HG03108 (cell line): ENCODE results near the gene CDH13.

Source experiments
- ATAC-seq: cut with Tn5 transposase; IDR thresholded peaks from one replicate; pipeline ENCODE4 v1.9.1; 2021; ENCODE audit warnings: moderate library complexity; ENCODE audit not compliant: unreplicated experiment

The CDH13 gene

DNA sequence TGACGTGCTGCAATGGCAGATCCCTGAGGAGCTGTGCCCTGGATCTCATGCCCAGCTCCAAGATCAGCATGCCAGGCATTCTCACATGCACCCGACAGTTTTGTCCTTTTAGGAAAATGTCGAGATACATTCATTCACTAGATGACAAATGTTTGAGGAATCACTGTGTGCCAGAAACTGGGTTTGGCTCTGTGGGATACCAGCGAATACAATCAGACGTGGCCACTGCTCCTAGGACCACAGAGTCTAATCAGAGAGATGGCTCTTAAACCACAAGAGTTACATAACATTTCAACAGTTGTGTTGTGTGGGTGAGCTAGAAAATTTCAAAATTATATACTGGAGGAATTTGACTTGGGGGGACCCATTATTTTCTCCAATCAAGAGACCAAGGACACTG lies 579.7 kb downstream of the CDH13 start:
- no peak for ATAC-seq

DNA sequence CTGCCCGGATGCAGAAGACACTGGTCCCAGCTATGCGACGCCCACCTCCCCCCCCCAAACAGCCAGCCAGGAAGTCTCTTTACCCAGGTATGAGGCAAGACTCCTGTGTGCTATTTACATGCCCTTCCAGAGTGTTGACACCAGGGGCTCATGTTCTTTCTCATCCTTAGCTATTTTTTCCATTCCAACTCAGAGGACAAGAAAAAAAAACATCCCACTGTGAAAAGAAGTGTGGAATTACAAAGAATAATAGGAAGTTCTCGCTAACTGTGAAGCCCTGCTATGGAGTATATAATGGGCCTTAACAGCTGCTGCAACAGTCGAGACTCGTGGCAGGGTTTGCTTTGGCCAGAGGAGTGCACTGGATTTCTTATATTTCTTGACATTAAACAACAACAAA lies 584.9 kb downstream of the CDH13 start:
- ATAC-seq = no peak

DNA sequence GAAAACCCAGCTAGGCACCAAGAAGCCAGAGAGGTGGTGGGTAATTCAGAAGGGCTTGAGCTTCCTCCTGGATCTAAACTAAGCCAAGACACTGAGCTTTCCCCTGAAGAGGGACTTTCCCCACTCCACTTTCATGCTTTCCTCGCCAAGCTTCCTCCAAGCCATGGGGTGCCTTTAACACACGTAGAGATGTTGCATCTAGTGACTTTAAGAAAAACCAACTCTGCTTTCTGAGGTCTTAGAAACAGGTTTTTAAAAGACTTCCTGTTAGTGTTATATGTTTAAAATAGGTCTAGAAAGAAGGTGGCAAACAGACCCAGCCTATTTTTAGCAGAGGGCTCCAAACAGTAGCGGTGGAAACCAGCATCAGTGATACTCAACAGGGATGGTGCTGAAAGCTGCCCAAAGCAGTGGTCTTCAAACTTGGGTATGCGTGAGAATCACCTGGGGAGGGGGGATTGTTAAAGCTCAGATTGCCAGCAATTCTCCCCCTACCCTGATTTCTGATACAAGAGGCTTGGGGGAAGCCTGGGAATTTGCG lies 585.6 kb downstream of the CDH13 start:
- ATAC-seq = no peak

DNA sequence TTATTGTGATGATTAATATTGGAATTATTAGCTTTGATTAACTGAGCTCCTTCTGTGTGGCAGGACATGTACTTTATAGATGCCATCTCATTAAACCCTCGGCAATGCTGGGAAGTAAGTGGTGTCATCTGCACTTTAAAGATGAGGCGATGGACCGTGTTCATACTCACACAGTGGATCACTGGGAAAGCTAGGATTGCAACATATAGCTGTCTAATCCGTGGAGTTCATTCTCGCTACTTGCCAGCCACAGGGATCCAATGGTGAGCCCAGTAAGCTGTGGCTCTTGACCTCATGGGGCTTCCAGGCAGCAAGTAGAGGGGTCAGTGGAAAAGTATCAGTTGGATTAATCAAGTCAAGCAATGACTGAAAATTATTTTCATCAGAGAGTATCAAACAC lies 587.9 kb downstream of the CDH13 start:
- no peak for ATAC-seq

DNA sequence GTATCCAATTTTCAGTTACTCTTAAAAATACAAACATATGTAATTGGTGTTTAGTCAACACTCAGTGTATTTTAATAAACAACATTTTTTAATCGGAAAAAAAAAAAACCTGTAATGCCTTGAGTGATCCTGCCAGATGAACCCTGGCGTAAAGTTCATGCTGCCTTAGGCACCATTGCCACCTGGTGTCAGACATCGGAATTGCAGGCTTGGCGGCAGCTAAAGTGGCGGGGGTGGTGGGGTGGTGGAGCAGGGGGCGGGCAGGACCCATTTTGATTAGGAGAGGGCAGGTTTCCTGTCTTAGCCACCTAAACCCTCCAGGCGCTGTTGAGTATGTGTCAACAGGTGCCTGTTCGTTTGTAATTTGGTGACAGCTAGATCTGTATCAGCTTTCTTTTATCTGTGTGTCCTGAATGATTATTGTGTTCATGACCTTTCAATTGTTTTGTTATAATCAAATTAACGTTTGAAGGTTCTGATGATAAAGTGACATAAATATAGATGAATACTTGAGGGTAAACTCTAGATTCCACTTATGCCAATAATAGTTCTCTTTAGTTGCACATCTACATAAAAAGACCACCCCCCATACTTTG lies 588.7 kb downstream of the CDH13 start:
- ATAC-seq = no peak

DNA sequence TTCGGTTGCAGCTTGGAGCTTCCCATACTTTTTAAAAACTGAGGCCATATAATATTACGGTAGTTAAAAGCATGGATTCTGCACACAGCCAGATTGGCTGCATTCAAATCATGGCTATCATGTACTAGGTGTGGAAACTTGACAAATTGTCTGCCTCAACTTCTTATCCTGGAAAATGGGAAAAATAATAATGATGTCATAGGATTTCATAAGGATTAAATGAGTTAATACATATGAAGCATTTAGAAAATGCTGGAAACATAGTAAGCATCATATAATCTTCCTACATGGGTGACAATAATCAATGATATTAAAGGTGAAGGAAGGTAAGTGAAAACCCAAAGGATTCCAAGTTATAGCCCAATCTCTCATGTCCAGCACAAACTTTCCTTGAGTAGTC lies 592.5 kb downstream of the CDH13 start:
- ATAC-seq = no peak

DNA sequence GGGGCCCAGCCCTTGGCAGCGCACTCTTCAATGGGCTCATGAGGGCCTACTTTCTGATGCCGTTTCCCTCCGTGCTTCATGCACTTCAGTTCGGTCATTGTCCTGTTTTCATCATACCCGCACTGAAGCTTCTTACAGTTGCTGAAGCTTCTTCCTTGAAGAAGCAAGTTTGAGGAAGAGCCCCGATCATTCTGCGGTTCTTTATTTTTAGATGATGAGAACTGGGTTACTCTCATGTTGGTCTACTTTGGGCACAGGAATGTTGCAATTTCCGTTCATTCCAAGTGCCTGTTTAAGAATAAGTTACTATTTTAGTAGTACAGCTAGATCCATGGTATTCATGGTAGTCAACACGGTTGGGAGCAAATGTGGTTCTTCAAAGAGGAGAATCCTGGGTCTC lies 593.3 kb downstream of the CDH13 start:
- no peak for ATAC-seq

DNA sequence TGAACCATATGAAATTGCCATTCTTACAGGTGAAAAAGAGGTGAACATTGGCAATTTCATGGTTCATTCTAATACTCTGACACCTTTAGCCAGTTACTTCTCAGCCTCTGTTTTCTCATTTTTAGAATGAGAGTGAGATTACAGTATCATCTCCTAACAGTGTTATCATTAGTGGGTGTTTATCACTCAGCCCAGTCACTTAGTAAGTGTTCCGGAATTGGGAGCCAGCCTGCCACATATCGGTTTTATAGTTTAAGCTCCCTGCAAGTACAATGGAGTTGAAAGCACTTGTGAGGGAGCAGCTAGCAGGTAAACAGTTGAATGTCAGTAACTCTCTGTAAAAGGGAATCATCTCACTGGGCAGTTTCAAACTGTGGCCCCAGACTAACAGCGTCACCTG lies 597.9 kb downstream of the CDH13 start:
- ATAC-seq = no peak

DNA sequence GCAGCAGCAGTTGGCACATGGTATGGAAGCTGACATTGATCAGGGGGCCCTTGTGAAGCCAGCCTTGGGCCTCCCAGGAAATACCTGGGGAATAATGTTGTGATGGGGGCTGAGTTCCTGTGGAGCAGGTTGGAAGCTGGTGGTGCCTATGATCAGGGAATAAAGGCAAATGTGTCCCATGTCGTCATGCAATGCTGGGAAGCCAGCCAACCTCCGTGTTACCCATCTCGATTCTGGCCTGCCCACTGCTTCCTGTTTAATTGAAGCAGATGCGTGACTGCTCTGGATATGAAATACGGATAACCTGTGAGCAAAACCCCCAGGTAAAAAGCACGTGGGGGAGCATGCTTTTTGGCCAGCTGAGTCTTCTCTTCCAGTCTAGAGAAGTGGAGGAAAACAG lies 600.6 kb downstream of the CDH13 start:
- ATAC-seq = no peak

DNA sequence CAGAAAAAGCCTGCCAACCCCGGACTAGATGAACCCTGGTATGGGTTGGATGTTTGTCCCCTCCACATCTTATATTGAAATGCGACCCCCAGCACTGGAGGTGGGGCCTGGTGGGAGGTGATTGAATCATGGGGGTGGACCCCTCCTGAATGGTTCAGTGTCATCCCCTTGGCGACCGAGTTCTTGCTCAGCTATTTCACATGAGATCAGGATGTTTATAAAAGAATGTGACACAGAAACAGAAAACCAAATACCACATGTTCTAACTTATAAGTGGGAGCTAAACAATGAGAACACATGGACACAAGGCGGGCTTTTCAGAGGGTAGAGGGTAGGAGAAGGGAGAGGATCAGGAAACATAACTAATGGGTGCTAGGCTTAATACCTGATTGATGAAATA lies 605.0 kb downstream of the CDH13 start:
- no peak for ATAC-seq

DNA sequence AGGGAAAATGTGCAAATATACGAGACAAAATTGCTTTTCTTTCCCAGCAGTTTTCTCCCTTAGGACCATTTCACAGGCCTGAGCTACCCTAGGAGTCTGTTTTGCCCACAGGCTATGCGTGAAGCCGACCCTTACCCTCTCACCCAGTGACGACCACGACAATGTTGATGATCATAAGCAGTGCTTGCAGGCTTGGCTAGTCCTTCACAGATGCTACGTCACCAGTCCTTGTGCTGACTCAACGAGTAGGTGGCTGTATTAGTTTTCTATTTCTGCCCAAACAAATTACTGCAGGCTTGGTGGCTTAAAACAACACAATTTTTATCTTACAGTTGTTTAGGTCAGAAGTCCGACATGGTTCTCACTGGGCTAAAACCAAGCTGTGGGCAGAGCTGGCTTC lies 606.4 kb downstream of the CDH13 start:
- ATAC-seq = no peak

DNA sequence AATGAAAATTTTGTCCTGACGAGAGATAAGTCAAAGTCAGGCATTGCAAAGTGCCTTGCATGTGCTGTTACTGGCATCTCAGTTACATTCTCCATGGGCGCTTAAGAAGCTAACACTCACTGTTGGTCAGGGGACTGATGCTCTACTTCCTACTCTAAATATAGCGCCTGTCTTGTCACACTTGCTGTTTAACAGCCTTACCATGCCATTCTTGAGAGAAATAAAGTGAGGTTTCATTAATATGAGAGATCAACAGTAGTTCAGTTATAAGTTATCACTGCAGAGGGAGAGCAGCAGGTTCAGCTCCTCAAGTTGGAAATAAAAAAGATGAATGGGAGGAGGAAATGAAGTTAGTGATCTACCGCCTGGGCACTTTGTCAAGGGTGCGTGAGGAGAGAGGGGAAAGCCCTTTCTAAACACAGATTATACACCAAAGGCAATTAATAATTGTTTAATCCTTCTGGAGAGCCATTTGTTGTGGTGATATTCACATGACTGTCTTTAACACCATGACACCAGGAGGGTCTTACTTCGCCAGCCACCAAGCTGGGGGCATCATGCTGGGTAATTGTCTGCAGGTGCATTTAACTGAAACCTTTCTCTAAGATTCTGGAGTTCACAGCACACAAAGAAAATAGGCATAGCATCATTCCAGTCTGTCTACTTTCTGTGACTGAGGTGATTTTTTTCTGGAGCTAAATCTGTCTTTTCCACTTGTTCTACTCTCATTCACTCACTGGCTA lies 612.4 kb downstream of the CDH13 start:
- no peak for ATAC-seq

DNA sequence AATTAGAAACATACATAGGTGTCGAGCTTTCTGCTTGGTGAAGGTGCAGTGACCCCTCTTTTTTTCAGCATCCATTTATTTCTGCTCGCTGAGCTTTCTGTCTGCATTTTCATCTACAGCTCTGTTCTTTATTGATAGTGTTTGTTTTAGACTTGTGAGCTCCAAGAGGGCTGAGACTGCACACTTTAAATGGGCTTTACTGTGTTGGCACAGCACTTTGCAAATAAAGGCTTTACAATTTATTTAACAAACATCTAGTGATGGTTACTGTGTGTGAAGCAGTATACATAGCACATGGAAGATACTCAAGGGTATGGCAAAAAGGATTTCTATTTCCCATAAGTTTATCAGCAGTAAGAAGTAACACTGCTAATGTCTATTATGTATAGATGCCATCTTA lies 617.3 kb downstream of the CDH13 start:
- no peak for ATAC-seq

DNA sequence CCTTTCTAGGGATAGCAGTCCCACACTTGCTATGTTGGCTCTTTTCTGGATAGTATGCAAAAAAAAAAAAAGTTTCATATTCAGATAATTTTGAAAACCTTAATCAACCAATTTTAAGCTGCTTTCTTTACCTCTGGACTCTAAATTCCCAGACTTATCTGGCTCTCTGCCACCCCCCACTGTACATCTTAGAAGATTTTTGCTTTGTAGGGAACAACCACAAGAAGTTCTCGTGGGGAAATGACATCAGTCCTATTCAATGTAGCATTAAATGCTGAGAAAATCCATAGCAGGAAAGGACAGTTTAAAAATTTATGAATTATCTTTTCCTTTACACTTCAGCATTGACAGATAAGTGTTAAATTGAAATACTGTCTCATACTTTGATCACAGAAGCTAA lies 618.3 kb downstream of the CDH13 start:
- ATAC-seq = no peak

DNA sequence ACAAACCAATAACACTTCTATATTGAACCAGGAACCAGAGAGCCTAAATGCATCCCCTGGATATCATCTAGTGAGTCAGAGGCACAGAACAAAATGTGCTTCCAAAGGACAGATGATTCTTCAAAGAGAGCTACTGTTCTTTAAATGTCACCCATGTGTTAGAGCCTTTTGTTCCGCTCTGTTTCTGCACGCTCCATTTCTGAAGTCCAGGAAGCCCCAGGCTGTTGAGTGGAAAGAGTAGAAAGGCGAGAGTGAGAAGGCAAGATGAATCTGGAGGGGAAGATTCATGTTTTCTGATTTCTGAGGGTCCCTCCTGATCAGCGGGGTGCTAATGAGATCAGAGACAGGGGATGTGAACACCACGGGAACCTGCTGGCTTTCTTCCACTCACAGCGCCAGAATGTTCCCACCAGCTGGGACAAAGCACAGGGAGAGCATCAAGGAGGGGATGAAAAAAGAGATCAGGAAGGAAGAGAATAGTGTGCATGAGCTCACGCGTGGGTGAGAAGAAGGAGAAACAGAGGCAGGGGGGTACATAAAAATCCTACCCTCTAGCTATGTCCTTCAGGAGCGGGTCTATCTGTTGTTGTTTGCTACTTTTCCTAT lies 621.1 kb downstream of the CDH13 start:
- no peak for ATAC-seq

DNA sequence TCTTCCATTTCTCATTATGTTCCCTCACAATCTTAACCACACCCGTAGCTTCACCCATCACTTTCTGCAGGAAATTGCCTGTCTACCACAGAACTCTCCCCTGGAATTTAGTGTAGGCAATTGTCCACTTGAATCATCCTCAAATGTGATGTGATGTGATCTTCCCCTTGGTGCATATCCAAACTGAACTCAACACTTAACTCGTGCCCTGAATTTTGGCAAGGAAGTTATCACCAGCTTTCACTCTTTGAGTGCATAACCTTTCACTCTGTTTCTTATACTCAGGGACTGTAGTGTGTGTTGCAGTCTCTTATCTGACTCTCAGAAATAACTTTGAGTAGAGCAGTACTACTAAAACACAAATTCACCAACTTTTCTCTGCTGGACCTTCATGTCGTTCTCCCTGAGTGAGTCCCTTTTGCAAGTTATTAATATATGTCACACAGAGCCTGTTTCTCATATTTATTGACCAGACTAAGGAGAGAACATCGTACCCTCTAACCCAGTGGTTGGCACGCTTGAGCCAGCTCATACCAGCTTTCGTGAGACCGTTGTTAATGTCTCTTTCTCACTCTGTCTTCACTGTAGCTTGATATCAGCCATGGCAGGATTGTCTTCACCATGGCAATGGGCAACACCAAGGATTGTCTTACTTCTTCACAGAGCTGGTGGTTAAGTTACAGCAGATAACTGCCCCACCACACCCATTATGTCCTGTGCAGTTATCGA lies 622.1 kb downstream of the CDH13 start:
- ATAC-seq = no peak

DNA sequence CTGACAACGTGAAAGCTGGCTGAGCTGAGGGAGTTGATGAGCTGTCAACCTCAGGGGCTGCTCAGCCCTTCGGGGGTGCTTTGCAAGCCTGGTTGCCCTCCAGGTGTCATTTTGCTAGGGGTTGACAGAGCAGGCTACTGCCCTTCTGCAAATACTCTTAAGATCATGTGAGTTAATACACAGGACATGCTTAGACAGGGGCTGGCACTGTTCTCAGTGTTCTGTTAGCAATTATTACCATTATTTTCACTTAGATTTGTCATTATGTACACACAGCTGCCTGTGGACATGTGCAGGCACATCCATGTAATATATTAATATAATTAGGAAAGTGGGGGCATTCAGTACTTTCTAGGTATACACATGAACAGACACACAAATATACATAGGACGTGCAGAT lies 626.8 kb downstream of the CDH13 start:
- ATAC-seq = no peak

DNA sequence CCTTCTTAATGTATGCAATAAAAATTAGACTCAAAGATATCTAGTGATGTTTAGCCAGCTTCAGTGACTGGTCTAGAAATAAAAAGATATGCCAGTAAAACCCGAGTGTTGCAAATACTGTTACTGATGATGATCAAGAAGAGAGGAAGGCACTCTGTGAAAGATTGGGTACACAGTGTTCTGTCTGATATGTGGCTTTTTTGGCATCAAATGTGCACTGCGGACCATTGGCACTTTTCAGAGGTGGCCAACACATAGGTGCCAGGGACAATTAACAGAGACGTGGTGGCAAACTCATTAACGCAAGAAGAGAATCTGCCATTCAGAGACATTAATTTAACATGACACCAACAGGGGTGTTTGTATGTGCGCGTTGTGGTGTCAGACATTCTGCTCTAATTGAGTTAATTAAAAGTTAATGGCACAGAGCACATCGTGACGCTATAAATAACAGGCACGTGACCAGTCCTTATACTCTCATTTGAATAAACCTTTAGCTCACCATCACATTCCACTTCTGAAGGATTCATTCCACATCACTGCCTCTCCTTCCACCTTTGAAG lies 631.7 kb downstream of the CDH13 start:
- no peak for ATAC-seq

DNA sequence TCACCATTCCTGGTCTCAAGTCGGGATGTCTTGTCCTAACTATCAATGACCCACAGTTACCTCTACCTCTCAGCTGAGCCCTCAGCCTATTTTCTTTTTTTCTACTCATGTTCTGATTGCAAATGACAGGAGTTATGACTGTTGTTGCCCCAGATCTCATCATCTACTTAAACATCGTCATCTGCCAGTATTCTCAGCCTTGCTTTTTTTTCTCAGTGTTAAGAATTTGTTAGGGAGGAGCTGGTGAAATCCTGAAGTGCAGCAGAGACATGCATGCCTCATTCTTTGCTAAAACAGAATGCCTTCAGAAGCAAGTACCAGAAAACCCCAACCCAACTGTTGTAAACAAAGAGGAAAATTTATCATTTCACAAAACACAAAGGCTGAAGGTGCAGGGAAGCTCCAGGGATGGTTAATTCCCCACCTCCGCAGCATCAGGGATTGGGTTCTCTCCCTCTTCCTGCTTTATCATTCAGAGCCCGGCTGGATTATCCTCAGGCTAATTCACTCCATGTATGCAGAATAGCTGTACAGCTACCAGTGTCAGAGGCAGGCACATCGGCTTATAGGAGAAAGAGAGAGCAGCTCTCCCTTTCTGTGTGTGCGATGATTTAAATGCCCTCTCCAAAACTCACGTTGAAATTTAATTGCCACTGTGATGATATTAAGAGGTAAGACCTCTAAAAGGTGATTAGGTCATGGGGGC lies 640.2 kb downstream of the CDH13 start:
- ATAC-seq = no peak

DNA sequence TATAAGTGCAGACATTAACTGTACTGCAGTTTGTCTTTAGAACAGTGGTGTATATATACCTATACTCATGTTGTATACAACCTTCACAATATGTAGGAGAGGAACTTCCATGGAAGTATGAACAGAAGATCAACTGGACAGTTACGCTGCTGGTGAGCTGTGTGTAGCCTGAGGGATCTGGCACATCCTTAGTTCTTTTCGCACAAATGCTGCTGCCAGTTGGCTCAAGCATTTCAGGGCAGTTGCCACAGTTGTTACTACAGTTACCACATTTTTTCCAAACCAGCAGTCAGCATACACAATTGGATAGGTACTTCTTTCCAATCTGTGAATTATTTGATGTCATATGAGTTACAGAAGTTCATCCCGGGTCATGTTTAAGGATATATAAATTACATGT lies 641.4 kb downstream of the CDH13 start:
- no peak for ATAC-seq

DNA sequence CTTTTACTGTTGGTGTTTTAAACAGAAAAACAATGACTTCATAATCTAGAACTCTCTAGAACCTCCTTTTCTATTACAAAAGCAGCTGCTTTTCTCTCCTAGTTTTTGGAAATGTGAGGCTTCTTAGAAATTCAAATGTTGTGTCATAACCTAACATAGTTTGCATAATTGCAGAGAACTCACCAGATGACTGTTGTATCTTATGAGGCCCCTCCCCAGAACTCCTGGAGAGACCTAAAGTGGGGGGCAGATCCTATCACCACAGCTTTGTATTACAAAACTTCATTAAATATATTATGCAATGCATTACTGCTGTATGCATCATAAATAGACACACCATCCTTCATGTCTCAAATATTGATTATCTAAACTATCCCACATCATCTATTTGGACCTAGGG lies 642.3 kb downstream of the CDH13 start:
- ATAC-seq = no peak
